DOHH2 (cell line): ENCODE results near the gene PHC3.

Experiments
- H3F3A ChIP-seq: fragments of 200-600 bp; sonication (generic), shearing (Covaris generic); 2 replicates; pipeline ENCODE4 v1.6.0; 2016; ENCODE audit warnings: antibody characterized with exemption, mild to moderate bottlenecking; ENCODE audit not compliant: control insufficient read depth, insufficient read depth
- H3K27ac ChIP-seq: fragments of 200-600 bp; sonication (generic); 2 replicates; pipeline ENCODE4 v1.5.1; 2014; ENCODE audit warnings: low read depth, mild to moderate bottlenecking, low read length, moderate library complexity
- H3K27me3 ChIP-seq: fragments of 200-600 bp; sonication (generic); 2 replicates; pipeline ENCODE4 v1.6.1; 2014; ENCODE audit warnings: mild to moderate bottlenecking, low read length, mixed read lengths; ENCODE audit not compliant: control insufficient read depth
- H3K36me3 ChIP-seq: fragments of 200-600 bp; sonication (generic); 2 replicates; pipeline ENCODE4 v1.6.1; 2014; ENCODE audit warnings: mild to moderate bottlenecking, low read length, moderate library complexity, mixed read lengths; ENCODE audit not compliant: control insufficient read depth
- H3K4me1 ChIP-seq: fragments of 200-600 bp; sonication (generic); 2 replicates; pipeline ENCODE4 v1.6.1; 2014; ENCODE audit warnings: mild to moderate bottlenecking, low read length, mixed read lengths; ENCODE audit not compliant: control insufficient read depth
- H3K4me2 ChIP-seq: fragments of 200-600 bp; sonication (generic); 2 replicates; pipeline ENCODE4 v1.6.0; 2014; ENCODE audit warnings: mild to moderate bottlenecking, low read length, moderate library complexity
- H3K4me3 ChIP-seq: fragments of 200-600 bp; sonication (generic); 2 replicates; pipeline ENCODE4 v1.5.1; 2014; ENCODE audit warnings: mild to moderate bottlenecking, low read length, mixed read lengths
- H3K79me2 ChIP-seq: fragments of 200-600 bp; sonication (generic); 2 replicates; pipeline ENCODE4 v1.6.1; 2014; ENCODE audit warnings: mild to moderate bottlenecking, low read length, mixed read lengths; ENCODE audit not compliant: control insufficient read depth
- H3K9me2 ChIP-seq: fragments of 200-600 bp; sonication (generic); replicated peaks from 2 replicates; pipeline ENCODE4 v1.6.1; 2014; ENCODE audit warnings: mild to moderate bottlenecking, low read length, mixed read lengths; ENCODE audit not compliant: control insufficient read depth
- H3K9me3 ChIP-seq: fragments of 200-600 bp; sonication (generic); 2 replicates; pipeline ENCODE4 v1.6.1; 2014; ENCODE audit warnings: antibody characterized with exemption, low read length, mixed read lengths; ENCODE audit not compliant: control insufficient read depth, insufficient read depth
- H4K20me1 ChIP-seq: fragments of 200-600 bp; sonication (generic); 2 replicates; pipeline ENCODE4 v1.6.0; 2014; ENCODE audit warnings: low read depth, mild to moderate bottlenecking, antibody characterized with exemption, low read length, moderate library complexity; ENCODE audit not compliant: control insufficient read depth, insufficient read depth
- CTCF ChIP-seq: fragments of 200-600 bp; sonication (generic); IDR thresholded peaks from one replicate; pipeline ENCODE4 v1.5.1; 2014; ENCODE audit warnings: antibody characterized with exemption, mild to moderate bottlenecking, low read depth, low read length; ENCODE audit not compliant: poor library complexity, severe bottlenecking
- EZH2phosphoT487 ChIP-seq: fragments of 200-600 bp; sonication (generic); IDR thresholded peaks from 2 replicates; pipeline ENCODE4 v1.6.1; 2017; ENCODE audit warnings: borderline replicate concordance, mild to moderate bottlenecking, antibody characterized with exemption, low read length, moderate library complexity, mixed read lengths

PHC3 gene

GRCh38 chr3:170154569-170155143 is 26.9 kb downstream of the PHC3 start:
- Histone ChIP-seq H3K27ac (peak overlapping the region; percentile 94), H3K4me1 (peaks cover 58% of the 10 kb centered on the region)

GRCh38 chr3:170154084-170154483 is 27.4 kb downstream of the PHC3 start:
- peak overlapping the region; percentile 96 for H3K4me2 ChIP-seq
- H3K79me2 ChIP-seq: peaks cover 90% of the 10 kb centered on the region
- peaks cover 58% of the 10 kb centered on the region for H3K4me1 ChIP-seq
- H3K4me3 ChIP-seq: peak overlapping the region; percentile 68
- H3F3A ChIP-seq: peaks cover 21% of the 10 kb centered on the region
- H3K9me3 ChIP-seq: no peaks in the 10 kb centered on the region
- no peaks in the 10 kb centered on the region for H3K27me3 ChIP-seq
- H3K36me3 ChIP-seq: peaks cover 67% of the 10 kb centered on the region
- H3K9me2 ChIP-seq: no peaks in the 10 kb centered on the region
- TF ChIP-seq EZH2phosphoT487: no peak
- no peak for TF ChIP-seq CTCF
- no peaks in the 10 kb centered on the region for H4K20me1 ChIP-seq
- peak overlapping the region; percentile 94 for H3K27ac ChIP-seq

More at GRCh38 chr3:170154569-170155143, 26.9 kb downstream of the PHC3 start:
- TF ChIP-seq EZH2phosphoT487 (no peak), CTCF (no peak)
- Histone ChIP-seq H3K4me2 (peak overlapping the region; percentile 96), H4K20me1 (no peaks in the 10 kb centered on the region), H3K79me2 (peaks cover 90% of the 10 kb centered on the region), H3K4me3 (peak overlapping the region; percentile 68), H3K9me2 (no peaks in the 10 kb centered on the region), H3K27me3 (no peaks in the 10 kb centered on the region), H3F3A (peaks cover 21% of the 10 kb centered on the region), H3K9me3 (no peaks in the 10 kb centered on the region), H3K36me3 (peaks cover 68% of the 10 kb centered on the region)

- H3K4me3 ChIP-seq: no peak overlapping the region
- peaks cover 16% of the 10 kb centered on the region for H3F3A ChIP-seq
- H3K4me1 ChIP-seq: peaks cover 42% of the 10 kb centered on the region
- peaks cover 64% of the 10 kb centered on the region for H3K36me3 ChIP-seq
- H3K4me2 ChIP-seq: no peak overlapping the region
- TF ChIP-seq EZH2phosphoT487 (no peak), CTCF (no peak)
- no peaks in the 10 kb centered on the region for H4K20me1 ChIP-seq
- H3K79me2 ChIP-seq: peaks cover 88% of the 10 kb centered on the region
- H3K9me3 ChIP-seq: no peaks in the 10 kb centered on the region
- H3K9me2 ChIP-seq: no peaks in the 10 kb centered on the region
- H3K27me3 ChIP-seq: no peaks in the 10 kb centered on the region
- H3K27ac ChIP-seq: no peak overlapping the region
Measured at GRCh38 chr3:170151536-170151935, 30.0 kb downstream of the PHC3 start.
